Measurements from ENCODE around the gene RPS17.
"Not testable (repeated sequence)": the region's sequence is repeated elsewhere in the genome, so short reads cannot be mapped to it uniquely, and the experiment has no call there.

Gene RPS17

DNA sequence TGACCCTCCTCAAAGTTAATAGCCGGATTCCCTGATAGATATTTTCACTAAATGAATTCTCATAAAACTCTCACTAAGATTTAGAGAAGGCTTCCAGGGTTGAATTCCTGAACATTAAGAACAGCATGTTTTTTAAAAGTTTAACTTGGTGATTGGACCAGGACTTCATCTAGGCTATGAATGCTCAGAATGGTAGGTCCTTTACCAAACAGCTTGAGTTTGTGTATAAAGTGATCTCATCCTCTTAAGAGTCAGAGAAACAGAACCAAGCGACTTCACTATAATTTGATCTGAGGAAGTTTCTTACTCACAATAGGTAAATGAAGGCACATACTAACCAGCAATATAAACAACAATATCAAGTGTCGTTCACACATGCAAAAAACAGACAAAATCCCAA is 36.2 kb downstream of the RPS17 start:
- not testable (repeated sequence) for H2AFZ ChIP-seq (ENCODE audit: low read length); H3K36me3 ChIP-seq (ENCODE audit: insufficient read depth, low read length); H3K79me2 ChIP-seq (ENCODE audit: insufficient read depth, low read length); H3K9me3 ChIP-seq (ENCODE audit: insufficient read depth, low read depth, low read length); H3K4me1 ChIP-seq (ENCODE audit: insufficient read depth, low read length, poor library complexity, severe bottlenecking); H3K4me3 ChIP-seq (ENCODE audit: low read length, poor library complexity, severe bottlenecking); H3K9me2 ChIP-seq (replicated peaks; ENCODE audit: low read depth, low read length); H3K27me3 ChIP-seq (ENCODE audit: insufficient read depth, low read length, poor library complexity, severe bottlenecking); H3F3A ChIP-seq (ENCODE audit: low read depth); H3K4me2 ChIP-seq (ENCODE audit: low read depth, low read length, poor library complexity, severe bottlenecking); H4K20me1 ChIP-seq (ENCODE audit: insufficient read depth, low read length, poor library complexity, severe bottlenecking); H3K9ac ChIP-seq (ENCODE audit: low read depth, low read length, poor library complexity, severe bottlenecking)

- not testable (repeated sequence) for H3K4me2 ChIP-seq (ENCODE audit: low read depth, low read length, poor library complexity, severe bottlenecking); H4K20me1 ChIP-seq (ENCODE audit: insufficient read depth, low read length, poor library complexity, severe bottlenecking); H3K4me1 ChIP-seq (ENCODE audit: insufficient read depth, low read length, poor library complexity, severe bottlenecking); H3K9ac ChIP-seq (ENCODE audit: low read depth, low read length, poor library complexity, severe bottlenecking); H3K36me3 ChIP-seq (ENCODE audit: insufficient read depth, low read length); H2AFZ ChIP-seq (ENCODE audit: low read length); H3K4me3 ChIP-seq (ENCODE audit: low read length, poor library complexity, severe bottlenecking); H3K9me3 ChIP-seq (ENCODE audit: insufficient read depth, low read depth, low read length); H3F3A ChIP-seq (ENCODE audit: low read depth); H3K27me3 ChIP-seq (ENCODE audit: insufficient read depth, low read length, poor library complexity, severe bottlenecking); H3K79me2 ChIP-seq (ENCODE audit: insufficient read depth, low read length); H3K9me2 ChIP-seq (replicated peaks; ENCODE audit: low read depth, low read length)
These were observed 37.4 kb downstream of the RPS17 start for GRCh38 chr15:82502700-82503339.

DNA sequence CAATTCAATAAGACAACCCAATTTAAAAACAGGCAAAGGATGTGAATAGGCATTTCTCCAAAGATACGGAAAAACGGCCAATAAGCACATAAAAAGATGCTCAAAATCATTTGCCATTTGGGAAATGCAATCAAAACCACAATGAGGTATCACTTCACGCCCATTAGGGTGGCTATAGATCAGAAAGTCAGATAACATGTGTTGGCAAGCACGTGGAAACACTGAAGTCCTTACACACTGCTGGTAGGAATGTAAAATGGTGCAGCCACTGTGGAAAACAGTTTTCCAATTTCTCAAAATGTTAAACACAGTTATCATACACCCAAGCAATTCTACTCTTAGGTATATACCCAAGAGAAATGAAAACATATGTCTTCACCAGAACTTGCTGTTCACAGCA is 39.5 kb downstream of the RPS17 start:
- H2AFZ ChIP-seq (ENCODE audit: low read length); H3K79me2 ChIP-seq (ENCODE audit: insufficient read depth, low read length); H3K27me3 ChIP-seq (ENCODE audit: insufficient read depth, low read length, poor library complexity, severe bottlenecking); H3K4me2 ChIP-seq (ENCODE audit: low read depth, low read length, poor library complexity, severe bottlenecking); H3K36me3 ChIP-seq (ENCODE audit: insufficient read depth, low read length); H3K9me3 ChIP-seq (ENCODE audit: insufficient read depth, low read depth, low read length); H3K4me3 ChIP-seq (ENCODE audit: low read length, poor library complexity, severe bottlenecking); H3F3A ChIP-seq (ENCODE audit: low read depth); H3K9me2 ChIP-seq (replicated peaks; ENCODE audit: low read depth, low read length); H4K20me1 ChIP-seq (ENCODE audit: insufficient read depth, low read length, poor library complexity, severe bottlenecking); H3K9ac ChIP-seq (ENCODE audit: low read depth, low read length, poor library complexity, severe bottlenecking); H3K4me1 ChIP-seq (ENCODE audit: insufficient read depth, low read length, poor library complexity, severe bottlenecking): not testable (repeated sequence)

- H3K4me2 ChIP-seq (ENCODE audit: low read depth, low read length, poor library complexity, severe bottlenecking); H2AFZ ChIP-seq (ENCODE audit: low read length); H3K36me3 ChIP-seq (ENCODE audit: insufficient read depth, low read length); H3K4me1 ChIP-seq (ENCODE audit: insufficient read depth, low read length, poor library complexity, severe bottlenecking); H3K9me3 ChIP-seq (ENCODE audit: insufficient read depth, low read depth, low read length); H3K4me3 ChIP-seq (ENCODE audit: low read length, poor library complexity, severe bottlenecking); H3F3A ChIP-seq (ENCODE audit: low read depth); H3K9ac ChIP-seq (ENCODE audit: low read depth, low read length, poor library complexity, severe bottlenecking); H4K20me1 ChIP-seq (ENCODE audit: insufficient read depth, low read length, poor library complexity, severe bottlenecking); H3K9me2 ChIP-seq (replicated peaks; ENCODE audit: low read depth, low read length); H3K27me3 ChIP-seq (ENCODE audit: insufficient read depth, low read length, poor library complexity, severe bottlenecking); H3K79me2 ChIP-seq (ENCODE audit: insufficient read depth, low read length): not testable (repeated sequence)
These were observed 42.3 kb downstream of the RPS17 start for GRCh38 chr15:82497978-82498377.

DNA sequence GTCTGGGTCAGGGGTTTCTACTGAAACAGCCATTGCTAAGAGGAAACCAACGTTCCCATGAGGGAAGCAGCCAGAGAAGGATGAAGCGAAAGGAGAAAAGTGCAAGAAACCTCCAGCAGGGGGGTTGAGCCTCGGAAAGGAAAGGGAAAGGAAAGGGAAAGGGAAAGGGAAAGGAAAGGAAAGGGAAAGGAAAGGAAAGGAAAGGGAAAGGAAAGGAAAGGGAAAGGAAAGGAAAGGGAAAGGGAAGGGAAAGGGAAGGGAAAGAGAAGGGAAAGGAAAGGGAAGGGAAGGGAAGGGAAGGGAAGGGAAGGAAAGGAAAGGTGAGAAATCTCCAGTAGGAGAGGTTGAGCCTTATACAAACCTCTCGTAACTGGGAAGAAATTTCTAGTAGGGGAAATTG is 52.0 kb downstream of the RPS17 start:
- not testable (repeated sequence) for H3K9me3 ChIP-seq (ENCODE audit: insufficient read depth, low read depth, low read length); H3K4me3 ChIP-seq (ENCODE audit: low read length, poor library complexity, severe bottlenecking); H3K36me3 ChIP-seq (ENCODE audit: insufficient read depth, low read length); H3K9me2 ChIP-seq (replicated peaks; ENCODE audit: low read depth, low read length); H3K4me2 ChIP-seq (ENCODE audit: low read depth, low read length, poor library complexity, severe bottlenecking); H2AFZ ChIP-seq (ENCODE audit: low read length); H3K4me1 ChIP-seq (ENCODE audit: insufficient read depth, low read length, poor library complexity, severe bottlenecking); H3F3A ChIP-seq (ENCODE audit: low read depth); H4K20me1 ChIP-seq (ENCODE audit: insufficient read depth, low read length, poor library complexity, severe bottlenecking); H3K27me3 ChIP-seq (ENCODE audit: insufficient read depth, low read length, poor library complexity, severe bottlenecking); H3K79me2 ChIP-seq (ENCODE audit: insufficient read depth, low read length); H3K9ac ChIP-seq (ENCODE audit: low read depth, low read length, poor library complexity, severe bottlenecking)

DNA sequence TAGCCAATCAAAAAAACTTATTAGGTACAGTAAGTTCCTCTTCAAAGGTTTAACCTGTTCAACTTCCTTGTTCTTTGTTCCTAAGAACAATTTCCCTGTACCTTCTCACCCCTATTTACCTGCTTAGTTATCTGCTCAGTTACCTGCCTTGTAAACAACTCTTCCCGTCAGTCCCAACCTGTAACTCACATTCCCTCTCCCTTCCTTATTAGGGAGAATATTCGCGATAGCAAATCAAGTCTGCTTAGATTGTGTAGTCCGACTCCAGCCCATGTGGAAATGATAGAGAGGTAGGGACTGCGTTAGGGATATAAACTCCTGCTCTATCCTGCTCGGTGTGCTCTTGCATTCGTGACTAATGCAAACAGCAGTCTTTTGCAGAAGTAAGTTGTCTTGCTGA is 53.2 kb downstream of the RPS17 start:
- not testable (repeated sequence) for H3K4me3 ChIP-seq (ENCODE audit: low read length, poor library complexity, severe bottlenecking)

More for the DNA sequence above, 53.2 kb downstream of the RPS17 start:
- not testable (repeated sequence) for H2AFZ ChIP-seq (ENCODE audit: low read length); H3K36me3 ChIP-seq (ENCODE audit: insufficient read depth, low read length); H3F3A ChIP-seq (ENCODE audit: low read depth); H3K79me2 ChIP-seq (ENCODE audit: insufficient read depth, low read length); H3K9me3 ChIP-seq (ENCODE audit: insufficient read depth, low read depth, low read length); H3K27me3 ChIP-seq (ENCODE audit: insufficient read depth, low read length, poor library complexity, severe bottlenecking); H4K20me1 ChIP-seq (ENCODE audit: insufficient read depth, low read length, poor library complexity, severe bottlenecking); H3K9ac ChIP-seq (ENCODE audit: low read depth, low read length, poor library complexity, severe bottlenecking); H3K4me2 ChIP-seq (ENCODE audit: low read depth, low read length, poor library complexity, severe bottlenecking); H3K9me2 ChIP-seq (replicated peaks; ENCODE audit: low read depth, low read length); H3K4me1 ChIP-seq (ENCODE audit: insufficient read depth, low read length, poor library complexity, severe bottlenecking)

Data from Loucy (cell line).